ENCODE measurements around the gene ST3GAL3. TPM values are rescaled to one million over a fixed set of nuclear protein-coding genes. Genes with fewer than 3 reads are reported as not detected.
A peak's percentile ranks its signal among the peaks of the same experiment; 100 is the strongest.

Gene ST3GAL3
- total RNA-seq, 2 donors from 2014 or later, result 25.0 to 25.5 TPM

DNA sequence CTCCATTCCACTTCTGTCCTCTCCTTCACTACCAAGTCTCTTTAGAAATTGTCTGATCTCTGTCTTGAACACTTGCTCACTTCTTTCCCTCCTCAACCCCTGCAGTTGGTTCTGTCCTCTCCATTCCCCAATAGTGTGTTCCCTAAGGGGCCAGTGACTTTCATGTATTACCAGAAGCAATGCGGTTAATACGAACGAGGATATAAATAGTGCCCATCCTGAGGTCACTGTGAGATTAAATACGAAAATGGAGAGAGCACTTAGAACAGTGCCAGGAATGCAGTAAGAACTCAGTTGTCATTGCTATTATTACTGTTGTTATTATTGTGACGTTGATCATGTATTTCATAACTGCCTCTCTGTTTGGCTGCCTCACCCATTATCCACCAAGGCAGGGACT lies 173.3 kb downstream of the ST3GAL3 start:
- intact Hi-C loops (cut with DNase I), result no loop called here
- DNase-seq (ENCODE audit: low spot score), result no peak

DNA sequence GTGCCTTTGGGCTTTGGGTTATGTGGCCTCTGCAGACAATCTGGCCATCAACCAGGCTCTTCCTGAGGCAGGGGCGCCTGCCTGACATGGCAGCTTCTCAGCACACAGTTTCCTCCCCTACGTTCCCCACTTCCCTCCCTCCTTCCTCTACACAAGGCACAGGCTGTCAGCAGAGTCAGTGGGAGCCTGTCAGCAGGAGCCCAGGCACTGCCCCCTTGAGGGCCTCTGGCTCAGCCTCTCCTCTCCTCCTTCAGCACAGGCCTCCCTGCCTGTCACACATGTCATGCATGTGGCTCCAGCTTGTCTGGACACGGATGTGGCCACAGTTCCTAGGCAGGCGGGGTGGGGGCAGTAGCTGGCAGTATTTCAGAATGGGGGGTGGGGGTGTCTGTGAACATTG lies 174.1 kb downstream of the ST3GAL3 start:
- DNase-seq (ENCODE audit: low spot score), result no peak
- intact Hi-C loops (cut with DNase I), result no loop called here

DNA sequence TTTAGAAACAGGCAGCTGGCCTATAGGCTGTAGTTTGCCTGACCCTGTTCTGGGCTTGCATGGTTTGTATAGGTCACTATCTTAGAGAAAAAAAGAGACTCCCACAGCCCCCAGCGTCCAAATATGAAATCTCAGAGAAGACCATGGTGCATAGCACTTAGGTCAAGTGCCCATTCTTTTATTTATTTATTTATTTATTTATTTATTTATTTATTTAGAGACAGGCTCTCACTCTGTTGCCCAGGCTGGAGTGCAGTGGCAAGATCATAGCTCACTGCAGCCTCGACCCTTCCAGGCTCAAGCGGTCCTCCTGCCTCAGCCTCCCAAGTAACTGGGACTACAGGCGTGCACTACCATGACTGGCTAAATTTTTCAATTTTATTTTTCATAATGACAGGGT lies 175.4 kb downstream of the ST3GAL3 start:
- intact Hi-C loops (cut with DNase I), result no loop called here
- no peak for DNase-seq (ENCODE audit: low spot score)

DNA sequence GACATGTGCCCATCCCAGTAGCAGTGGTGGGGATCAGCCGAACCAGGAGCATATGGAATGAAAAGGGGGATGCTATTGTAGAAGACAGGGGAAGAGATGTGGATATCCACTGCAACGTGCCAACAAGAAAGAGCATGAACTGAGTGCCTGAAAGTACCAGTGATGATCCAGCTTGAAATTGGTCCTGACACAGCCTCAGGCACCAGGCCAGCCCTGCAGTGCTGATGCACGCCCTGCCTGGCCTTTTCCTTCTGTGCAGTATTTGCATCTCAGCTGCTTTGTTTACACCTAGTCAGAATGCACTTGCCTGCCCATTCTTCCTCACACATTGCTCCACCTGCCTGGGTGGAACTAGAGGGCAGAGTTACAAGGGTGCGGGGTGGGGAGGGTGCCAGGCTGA lies 176.0 kb downstream of the ST3GAL3 start:
- no peak for DNase-seq (ENCODE audit: low spot score)

DNA sequence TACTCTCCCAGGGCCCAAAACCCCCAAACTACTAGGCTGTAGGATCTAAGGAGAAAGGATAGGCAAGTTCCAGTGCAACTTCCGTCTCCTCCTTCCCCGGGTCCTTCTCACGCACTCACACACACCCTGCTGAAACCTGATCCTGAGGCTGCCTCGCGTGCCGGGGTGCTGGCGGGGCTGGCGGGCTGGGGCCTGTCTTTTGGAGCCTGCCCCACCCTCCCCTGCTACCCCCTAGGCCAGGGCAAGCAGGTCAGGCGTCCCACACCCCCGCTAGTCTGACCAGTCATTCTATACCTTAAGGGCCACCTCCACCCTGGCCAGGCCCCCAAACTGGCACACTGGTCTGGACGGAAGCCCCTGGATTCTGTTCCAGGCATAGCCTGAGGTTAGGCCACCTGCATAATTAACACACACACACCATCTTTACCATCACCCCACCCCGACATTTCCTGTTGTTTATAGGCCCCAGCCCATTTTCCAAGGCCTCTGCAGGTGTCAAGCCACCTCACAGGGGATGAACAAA lies 178.0 kb downstream of the ST3GAL3 start:
- DNase-seq (ENCODE audit: low spot score), result no peak
- intact Hi-C loops (cut with DNase I), result no loop called here

More for the DNA sequence above, 176.0 kb downstream of the ST3GAL3 start:
- intact Hi-C loops (cut with DNase I), result no loop called here

DNA sequence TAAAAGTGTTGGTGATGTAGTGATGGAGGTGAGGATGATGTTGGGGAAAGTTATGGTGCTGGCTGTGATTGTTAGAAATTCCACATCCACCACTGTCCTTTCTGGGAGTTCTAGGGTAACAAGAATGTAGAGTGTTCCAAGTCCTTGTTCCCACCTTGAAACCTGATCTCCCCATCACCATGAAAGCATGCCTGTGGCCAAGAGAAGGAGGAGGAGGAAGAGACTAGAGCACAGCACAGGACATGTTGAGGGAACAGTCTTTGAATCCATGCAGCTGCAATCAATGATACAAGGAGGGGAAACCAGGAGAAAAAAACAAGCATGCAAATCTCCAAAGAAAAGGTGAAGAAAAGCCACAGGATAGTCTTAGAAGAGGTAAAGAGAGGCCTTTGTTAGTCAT lies 180.4 kb downstream of the ST3GAL3 start:
- no peak for DNase-seq (ENCODE audit: low spot score)
- intact Hi-C loops (cut with DNase I), result no loop called here

DNA sequence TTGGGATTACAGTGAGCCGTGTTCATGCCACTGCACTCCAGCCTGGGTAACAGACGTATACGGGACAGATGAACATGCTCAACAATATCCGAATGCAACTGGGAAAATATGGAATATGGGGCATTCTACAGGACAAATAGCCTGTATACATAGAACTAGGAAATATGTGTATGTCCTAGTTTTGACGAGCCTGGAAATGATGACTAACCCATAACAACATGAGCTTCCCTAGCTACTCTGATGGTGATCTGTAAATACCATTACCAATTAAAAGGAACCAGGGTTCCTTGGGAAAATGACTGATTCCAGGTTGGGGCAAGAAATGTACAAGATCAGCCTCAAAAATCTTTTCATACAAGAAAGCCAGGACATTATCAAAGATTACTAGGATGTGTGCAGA lies 183.5 kb downstream of the ST3GAL3 start:
- DNase-seq (ENCODE audit: low spot score), result no peak
- intact Hi-C loops (cut with DNase I), result no loop called here

DNA sequence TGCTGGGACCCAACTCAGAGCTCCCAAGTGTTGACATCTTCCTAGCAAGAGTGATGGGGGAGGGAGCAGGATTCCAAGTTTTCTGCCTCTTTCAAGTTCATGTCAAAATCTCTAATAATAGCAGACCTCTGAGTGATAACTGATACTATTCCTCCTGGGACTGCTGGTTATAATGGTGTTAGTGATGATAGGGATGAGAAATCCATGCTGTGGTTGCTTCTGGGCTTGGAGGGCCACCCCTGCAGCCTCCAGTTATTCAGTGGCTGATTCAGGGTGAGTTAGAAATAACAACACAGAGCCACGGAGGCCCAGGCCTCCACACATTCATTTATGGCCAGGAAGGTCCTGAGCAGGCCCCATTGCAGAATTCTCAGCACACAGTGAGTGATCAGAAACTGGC lies 185.7 kb downstream of the ST3GAL3 start:
- no peak for DNase-seq (ENCODE audit: low spot score)
- intact Hi-C loops (cut with DNase I), result loop anchor here in 1 of 2 donors (2.0 kb wide), 1 partner anchor 24 kb away; no protein-coding TSS in a partner anchor

DNA sequence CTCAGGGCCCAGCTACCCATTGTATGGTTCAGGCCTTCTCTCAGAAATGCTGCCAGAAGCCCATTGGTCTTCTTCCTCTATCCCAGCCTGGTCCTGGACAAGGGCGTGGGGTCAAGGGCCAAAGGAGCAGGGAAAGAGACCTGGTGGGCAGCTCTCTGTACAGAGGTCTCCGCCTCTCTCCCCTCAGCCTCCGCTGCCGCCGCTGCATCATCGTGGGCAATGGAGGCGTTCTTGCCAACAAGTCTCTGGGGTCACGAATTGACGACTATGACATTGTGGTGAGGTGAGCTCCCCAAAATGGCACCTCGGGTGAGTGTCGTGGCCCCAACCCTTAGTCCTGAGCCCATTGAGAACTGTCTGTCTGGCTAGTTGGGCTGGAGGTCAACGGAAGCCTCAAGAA lies 191.6 kb downstream of the ST3GAL3 start:
- intact Hi-C loops (cut with DNase I), result no loop called here
- DNase-seq (ENCODE audit: low spot score), result no peak

DNA sequence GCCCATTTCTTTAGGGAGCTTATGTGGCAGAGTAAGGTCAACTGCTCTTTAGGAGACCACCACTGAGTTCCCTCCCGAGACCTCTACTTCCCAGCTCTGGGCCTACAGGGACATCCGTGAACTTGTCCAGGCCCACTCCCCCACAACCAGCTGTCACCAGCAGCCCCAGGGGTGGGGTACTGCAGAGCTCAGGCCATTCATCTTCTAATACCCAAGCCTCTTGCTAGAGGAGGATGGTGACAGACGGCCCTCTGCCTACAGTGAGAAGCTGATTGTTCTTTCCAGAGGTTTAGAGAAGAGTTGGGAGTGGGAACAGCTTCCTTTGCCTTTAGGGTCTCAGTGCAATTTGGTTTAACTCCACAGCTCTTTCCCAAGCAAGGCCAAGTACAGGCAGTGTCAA lies 193.1 kb downstream of the ST3GAL3 start:
- DNase-seq (ENCODE audit: low spot score), result no peak
- intact Hi-C loops (cut with DNase I), result no loop called here

DNA sequence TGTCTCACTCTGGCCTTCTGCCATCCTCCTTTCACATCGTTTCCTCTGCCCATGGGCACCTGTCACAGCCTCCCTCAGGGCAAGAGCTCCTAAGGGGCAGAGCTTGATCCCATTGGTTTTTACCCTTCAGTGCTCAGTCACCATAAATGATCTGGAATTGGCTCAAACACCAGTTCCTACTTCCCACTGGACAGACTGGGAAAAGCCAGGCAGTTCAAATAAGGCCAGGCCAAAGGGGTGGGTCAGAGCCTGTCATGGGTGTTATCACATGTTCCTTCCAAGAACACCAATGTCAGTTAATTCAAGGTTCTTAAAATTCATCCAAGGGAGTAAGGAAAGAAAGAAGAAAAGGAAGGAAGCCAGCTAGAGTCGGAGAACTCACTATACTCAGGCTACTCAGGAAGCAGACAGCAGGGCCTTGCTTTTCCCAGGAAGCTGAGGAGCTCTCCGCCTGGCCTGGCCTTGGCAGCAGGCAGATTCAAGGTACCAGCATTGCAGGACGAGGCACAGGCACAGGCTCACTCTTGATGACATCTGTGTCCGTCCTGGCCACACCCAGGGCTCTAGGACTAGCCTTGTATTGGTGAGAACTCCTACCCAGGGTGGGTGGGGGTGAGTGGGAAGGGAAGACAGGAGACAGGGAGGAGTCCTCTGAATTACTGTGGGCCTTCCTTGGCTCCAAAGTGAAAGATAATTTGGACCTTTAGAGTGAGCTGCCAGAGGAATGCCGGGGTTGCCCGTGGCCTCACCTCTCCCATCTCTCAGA lies 194.0 kb downstream of the ST3GAL3 start:
- no peak for DNase-seq (ENCODE audit: low spot score)
- intact Hi-C loops (cut with DNase I), result no loop called here

DNA sequence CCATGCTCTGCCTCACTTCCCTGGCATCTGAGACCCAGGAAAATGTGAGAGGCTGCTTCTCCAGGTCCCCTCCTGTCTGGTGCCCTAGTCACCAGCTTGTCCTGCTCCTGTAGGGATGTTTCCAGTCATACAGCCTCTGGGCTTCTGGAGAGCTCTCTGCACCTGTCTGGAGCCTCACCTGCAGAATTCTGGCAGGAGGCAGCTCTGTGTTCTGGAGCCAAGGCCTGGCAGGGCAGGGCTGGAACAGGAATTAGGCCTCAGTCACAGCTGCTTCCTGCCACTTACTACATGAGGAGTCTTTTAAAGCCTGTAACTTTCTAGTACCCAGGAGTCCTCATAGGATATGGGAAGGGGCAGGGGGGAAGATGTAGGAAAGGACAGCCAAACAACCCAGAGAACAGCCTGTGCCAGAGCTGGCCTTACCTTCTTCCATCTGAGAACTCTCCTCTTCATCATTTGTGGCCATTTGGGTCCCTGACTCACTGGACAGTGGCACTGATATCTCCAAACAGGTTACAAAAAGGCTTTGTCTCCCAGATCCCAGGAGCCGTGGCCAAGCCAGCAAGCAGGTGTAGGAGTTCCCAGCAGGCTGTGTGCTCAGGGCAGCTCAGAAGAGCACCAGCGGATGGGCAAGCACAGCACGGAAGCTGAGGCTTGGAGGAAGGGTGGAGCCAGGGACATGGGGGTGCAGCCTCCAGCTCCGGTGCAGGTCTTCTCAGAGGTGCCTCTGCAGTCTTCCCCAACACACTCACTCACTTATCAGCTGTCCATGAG lies 194.9 kb downstream of the ST3GAL3 start:
- DNase-seq (ENCODE audit: low spot score), result no peak

DNA sequence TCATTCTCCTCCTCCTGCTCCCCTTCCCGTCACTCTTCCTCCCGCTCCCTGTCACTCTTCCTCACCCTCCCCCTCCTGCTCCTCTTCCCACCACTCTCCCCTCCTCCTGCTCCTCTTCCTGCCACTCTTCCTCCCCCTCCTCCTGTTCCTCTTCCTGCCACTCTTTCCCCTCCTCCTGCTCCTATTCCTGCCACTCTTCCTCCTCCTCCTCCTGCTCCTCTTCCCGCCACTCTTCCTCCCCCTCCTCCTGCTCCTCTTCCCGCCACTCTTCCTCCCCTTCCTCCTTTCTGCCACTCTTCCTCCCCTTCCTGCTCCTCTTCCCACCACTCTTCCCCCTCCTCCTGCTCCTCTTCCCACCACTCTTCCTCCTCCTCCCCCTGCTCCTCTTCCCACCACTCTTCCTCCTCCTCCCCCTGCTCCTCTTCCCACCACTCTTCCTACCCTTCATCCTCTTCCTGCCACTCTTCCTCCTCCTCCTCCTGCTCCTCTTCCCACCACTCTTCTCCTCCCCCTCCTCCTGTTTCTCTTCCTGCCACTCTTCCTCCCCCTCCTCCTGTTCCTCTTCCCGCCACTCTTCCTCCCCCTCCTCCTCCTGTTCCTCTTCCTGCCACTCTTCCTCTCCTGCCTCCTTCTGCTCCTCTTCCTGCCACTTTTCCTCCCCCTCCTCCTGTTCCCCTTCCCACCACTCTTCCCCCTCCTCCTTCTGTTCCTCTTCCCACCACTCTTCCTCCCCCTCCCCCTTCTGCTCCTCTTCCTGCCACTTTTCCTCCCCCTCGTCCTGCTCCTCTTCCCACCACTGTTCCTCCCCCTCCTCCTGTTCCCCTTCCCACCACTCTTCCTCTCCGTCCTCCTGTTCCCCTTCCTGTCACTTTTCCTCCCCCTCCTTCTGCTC lies 197.6 kb downstream of the ST3GAL3 start:
- intact Hi-C loops (cut with DNase I), result no loop called here
- DNase-seq (ENCODE audit: low spot score), result no peak

More for the DNA sequence above, 194.9 kb downstream of the ST3GAL3 start:
- intact Hi-C loops (cut with DNase I), result no loop called here

DNA sequence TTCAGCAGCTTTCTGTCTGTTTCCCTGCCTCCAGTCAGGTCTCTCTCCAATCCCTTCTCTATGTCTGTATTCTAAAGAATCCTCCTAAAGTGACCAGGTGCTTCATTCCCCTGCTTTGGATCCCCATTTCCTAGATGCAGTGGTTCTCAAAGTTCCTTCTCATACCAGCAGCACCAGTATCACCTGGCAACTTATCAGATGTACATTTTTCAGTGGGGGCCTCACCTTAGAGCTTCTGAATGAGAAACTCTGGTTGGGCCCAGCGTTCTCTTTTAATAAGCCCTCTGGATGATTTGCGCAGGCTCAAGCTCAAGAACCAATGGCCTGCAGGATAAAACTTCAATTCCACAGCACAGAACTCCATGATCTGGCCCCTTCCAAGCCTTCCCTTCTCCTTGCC lies 200.9 kb downstream of the ST3GAL3 start:
- intact Hi-C loops (cut with DNase I), result no loop called here

DNA sequence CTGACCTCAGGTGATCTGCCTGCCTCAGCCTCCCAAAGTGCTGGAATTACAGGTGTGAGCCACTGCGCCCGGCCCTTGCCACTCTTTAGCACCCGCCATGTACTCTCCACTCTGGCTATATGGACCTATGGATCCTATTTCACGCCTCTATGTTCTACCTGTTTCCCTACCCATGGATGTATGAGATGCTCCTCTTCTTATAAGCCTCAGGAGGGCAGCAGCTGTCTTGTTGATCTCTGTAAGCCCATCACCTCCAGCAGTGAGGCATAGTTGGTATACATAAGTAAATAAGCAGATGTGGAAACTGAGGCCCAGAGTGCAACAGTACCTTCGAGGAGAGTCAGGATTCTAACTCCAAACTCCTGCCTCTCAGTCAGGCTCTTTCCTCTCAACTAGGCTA lies 201.5 kb downstream of the ST3GAL3 start:
- intact Hi-C loops (cut with DNase I), result no loop called here
- DNase-seq (ENCODE audit: low spot score), result no peak

More for the DNA sequence above, 200.9 kb downstream of the ST3GAL3 start:
- no peak for DNase-seq (ENCODE audit: low spot score)

DNA sequence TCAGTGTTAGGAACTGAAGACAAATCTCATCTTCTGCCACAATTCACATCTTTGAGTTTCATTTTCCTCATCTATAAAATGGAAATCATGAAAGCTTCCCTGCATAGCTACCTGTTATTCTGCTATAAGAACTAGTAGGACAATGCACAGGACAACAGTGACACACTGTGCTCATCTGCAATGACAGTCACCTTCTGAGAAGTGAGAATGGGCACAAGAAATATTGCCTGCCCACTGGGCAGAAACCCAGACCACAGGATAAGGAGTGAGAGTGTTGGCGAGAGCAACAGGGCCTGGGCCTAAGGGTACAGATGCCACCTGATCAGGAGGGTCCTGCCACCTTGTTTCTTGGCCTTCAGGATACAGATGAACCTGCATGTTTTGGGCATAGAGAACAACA lies 203.0 kb downstream of the ST3GAL3 start:
- intact Hi-C loops (cut with DNase I), result no loop called here
- DNase-seq (ENCODE audit: low spot score), result no peak

DNA sequence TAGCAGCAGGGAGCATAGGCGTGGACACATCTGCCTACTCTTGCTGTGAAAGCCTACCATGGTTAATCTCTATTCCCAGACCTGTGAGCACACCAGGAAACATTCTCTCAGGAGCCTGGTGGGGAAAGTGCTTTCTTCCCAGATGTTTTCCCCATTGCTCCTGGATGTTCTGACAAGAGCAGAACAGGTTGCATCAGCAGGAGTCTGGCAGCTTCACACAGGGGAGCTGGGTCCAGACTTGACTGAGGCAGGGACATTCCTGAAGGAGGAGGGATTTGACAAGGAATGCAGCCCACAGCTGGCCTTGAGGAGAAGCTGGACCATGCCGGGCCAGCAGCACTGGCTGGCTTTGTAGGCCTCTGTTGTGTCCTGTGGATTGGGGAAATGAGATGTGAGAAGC lies 205.3 kb downstream of the ST3GAL3 start:
- intact Hi-C loops (cut with DNase I), result no loop called here
- peak; percentile 76 for DNase-seq (ENCODE audit: low spot score)

DNA sequence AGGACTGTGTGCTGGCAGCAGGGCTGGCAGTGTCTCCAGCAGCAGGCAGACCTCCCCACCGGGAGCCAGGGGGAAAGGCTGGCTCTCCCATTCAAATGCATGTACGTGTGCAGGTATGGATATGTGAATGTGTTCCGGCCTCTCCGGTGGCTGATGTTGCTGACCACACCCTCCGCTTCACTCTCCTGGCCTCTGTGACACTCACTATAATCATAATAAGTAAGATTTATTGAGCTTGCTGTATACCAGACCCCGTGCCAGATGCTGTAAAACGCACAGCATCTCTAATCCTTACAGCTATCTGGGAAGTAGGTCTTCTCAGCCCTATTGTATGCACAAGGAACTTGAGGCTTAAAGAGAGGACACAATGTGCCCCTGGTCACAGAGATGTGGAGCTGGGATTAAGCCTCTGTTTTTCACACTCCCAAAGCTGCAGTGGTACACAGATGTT lies 205.7 kb downstream of the ST3GAL3 start:
- no peak for DNase-seq (ENCODE audit: low spot score)
- intact Hi-C loops (cut with DNase I), result no loop called here

DNA sequence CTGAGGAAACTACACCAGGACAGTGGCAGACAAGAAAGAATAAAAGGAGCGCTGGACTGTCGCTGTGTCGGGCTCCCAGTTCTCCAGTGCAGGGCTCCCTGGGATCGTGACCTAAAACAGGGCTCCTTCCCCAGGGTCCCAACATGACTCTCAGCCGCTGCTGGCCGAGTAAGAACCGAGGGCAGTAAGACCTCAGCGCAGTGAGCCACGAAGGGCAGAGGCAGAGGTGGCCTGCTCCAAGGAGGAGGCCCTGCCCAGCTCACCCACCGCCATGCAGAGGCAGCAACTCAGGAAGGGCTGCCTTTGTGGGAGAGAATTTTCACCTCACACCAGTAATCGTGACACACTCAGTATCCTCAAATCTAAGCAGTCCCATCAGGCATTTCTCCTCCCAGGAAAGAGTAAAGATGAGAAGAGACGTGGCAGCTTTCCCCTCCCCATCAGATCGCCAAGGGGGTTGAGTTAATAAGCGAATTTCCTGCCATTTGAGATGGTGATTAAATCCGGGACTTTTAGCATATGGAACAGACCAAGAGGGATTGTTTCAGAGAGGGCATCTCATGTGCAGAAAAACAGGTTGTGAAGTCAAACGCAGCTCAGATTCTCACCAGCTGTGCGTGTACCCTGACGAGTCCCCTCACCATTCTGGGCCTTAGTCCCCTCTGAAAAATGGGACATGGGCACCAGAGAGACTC lies 206.5 kb downstream of the ST3GAL3 start:
- intact Hi-C loops (cut with DNase I), result no loop called here
- DNase-seq (ENCODE audit: low spot score), result peak; percentile 24
